GM19239 (cell line): ENCODE results near the gene SEPTIN12.

Source experiments
- DNase-seq: peaks from one replicate; pipeline ENCODE4 v3.0.0; 2011; ENCODE audit warnings: low spot score; ENCODE audit not compliant: insufficient read length
- FAIRE-seq: peaks from 2 replicates; lab custom pipeline; 2011; peaks lifted over from hg19 to GRCh38; lab: Jason Lieb, UNC

The SEPTIN12 gene

DNA sequence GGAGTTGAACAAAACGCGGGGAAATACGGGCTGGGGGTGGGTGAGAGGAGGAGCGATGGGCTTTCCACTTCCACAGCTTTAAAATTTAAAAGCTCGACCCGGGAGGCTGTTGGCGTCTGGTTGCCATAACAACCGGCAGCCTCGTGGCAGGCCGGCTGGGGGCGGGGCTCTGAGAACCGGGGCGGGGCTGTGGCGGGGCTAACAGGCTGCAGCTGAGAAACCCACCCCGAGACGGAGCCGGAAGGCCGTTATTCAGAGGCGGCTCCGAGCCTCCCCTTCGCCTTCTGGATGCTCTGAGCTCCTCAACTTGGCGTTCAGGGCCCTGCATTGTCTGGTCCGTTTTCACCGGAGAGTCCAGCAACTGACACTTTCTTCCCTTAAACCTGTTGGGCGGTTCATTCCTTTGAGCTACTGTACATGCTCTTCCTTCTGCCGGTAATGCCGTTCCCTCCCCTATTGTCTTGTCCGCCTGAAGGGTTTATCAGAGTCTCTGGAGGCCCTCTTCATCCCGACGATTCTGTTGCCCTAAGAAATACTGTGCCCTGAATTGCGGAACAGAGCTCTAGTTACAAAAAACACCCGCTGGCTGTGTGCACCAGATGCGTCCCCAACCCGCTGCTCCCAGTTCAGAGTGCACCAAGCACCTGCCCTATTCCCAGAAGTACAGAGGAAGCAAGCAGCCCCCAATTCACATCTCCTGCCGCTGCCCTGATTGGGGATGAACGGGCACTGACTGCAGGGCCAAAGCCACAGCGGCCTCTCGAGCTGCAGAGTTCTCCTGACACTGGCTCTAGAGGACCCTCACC is 53.2 kb downstream of the SEPTIN12 start:
- peak; percentile 87 for FAIRE-seq
- DNase-seq = peak; percentile 90

DNA sequence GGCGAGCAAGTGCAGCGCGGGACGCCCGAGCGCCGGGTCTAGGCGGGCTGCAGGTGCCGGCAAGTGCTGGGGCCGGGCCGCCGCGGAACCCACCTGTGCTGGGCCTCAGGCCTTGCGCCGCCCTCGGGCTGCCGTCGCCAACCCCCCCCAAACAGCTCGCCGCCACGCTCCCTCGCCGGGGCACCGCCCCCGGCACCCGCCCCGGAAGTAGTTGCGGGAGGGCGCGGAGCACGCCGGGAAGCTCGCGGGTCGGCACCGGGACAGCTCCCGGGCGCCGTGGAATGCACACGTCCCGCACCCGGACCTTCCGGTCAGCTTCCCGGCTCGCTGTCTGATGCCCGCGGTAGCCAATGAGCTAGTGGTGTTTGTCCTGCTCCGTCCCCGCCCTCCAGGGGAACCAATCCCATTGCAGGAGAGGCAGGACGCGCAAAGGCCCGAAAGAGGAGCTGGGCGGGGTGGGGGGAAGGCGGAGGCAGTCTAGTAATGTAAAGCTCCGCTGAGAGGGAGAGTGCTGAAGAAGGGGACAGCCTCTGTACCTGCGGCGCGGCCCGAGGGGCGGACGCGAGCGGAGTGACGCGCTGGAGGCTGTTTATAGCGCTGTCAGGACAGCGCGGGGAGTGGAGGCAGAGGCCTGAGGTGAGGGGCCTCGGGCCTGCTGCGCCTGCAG is 53.9 kb downstream of the SEPTIN12 start, which contains the start of the genes ANKS3 and DNAAF8:
Gene ANKS3, minus strand, starts transcription at position 209 of the 667 bp plus-strand sequence. CDS start 4,122 bp downstream, outside the sequence.
Gene DNAAF8, plus strand, starts transcription at position 475 of the 667 bp plus-strand sequence. CDS start 1,978 bp downstream, outside the sequence.
- DNase-seq (peak; percentile 91), FAIRE-seq (peak; percentile 91)

DNA sequence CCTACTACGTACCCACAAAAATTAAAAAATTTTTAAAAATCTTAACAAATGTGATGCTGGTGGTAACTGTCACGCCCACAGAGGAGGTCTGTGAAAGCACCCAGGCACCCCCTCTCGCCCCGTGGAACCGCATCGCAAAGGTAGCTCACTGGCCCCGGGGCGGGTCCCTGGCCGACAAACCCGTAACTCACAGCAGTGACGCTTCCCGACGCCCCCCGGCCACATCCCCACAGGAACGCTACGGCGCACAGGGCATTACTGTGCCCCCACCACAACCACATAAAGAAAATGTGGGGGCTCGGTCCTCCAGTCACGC is 54.4 kb downstream of the SEPTIN12 start:
- DNase-seq (no peak), FAIRE-seq (no peak)

DNA sequence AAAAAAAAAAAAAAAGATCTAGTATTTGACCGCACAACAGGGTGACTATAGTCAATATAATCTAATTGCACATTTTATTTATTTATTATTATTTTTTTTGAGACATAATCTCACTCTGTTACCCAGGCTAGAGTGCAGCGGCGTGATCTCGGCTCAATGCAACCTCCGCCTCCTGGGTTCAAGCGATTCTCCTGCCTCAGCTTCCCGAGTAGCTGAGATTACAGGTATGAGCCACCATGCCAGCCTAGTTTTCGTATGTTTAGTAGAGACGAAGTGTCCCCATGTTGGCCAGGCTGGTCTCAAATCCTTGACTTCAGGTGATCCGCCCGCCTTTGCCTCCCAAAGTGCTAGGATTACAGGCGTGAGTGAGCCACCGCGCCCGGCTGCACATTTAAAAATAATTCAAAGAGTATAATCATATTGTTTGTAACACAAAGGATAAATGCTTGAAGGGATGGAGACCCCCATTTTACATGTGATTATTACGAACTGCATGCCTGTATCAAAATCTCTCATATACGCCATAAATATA is 54.9 kb downstream of the SEPTIN12 start:
- no peak for FAIRE-seq
- DNase-seq = no peak

DNA sequence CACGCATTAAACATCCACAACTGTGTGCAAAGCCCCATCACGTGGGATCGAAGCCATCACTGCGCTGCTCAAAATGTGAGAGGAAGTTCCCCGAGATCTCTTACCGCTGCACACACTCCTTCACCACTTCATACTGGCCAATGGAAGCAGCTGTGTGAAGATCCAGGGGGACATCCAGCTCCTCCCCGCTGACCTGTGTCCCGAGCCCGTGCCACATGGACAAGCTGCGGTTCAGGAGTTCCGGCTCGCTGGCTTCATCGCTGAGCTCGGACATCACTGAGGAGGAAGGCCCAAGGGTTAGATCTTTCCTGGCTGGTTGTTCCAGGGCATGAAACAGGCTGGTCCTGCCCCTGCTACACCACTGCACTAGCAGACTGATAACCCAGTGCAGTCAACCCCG is 58.3 kb downstream of the SEPTIN12 start:
- no peak for DNase-seq
- no peak for FAIRE-seq

DNA sequence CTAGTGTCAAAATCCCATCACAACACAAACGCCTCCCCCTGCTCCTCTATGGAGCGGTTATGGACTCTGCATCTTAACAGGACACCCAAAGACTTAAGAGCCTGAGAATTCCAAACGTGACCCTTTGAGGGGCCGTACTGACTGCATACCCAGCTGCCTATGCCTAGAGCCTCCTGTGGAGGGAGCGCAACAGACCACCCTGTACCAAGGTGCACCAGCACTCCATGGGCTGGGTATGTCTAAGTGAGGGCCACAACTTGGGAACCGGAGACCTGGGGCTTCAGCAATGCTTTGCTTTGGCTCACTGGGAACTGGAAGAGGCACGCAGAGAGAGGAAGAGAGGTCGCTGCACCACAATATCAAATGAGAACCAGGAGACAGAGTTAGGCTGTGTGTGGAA is 59.5 kb downstream of the SEPTIN12 start:
- FAIRE-seq (no peak), DNase-seq (no peak)
